Immature natural killer cell (primary cell): Measurements from ENCODE around the gene PRKAG2. TPM values are rescaled to one million over a fixed set of nuclear protein-coding genes. Genes with fewer than 3 reads are reported as not detected.

Experiments
- DNase-seq, 3 donors: peaks; one replicate each; pipeline ENCODE4 v3.0.0; 2022; ENCODE audit warnings: mixed read lengths in 1 of 3
- H3K27ac Mint-ChIP-seq, 6 donors: one replicate each; pipeline ENCODE4 v1.8.0; 2020; ENCODE audit warnings: mixed read lengths in 6 of 6, mild to moderate bottlenecking in 5 of 6, inconsistent platforms in 4 of 6, moderate library complexity in 3 of 6
- H3K27me3 Mint-ChIP-seq, 3 donors: one replicate each; pipeline ENCODE4 v1.8.0; 2020 to 2021; ENCODE audit warnings: low read depth in 3 of 3, mild to moderate bottlenecking in 3 of 3, mixed read lengths in 3 of 3, moderate library complexity in 3 of 3, inconsistent platforms in 1 of 3
- H3K36me3 Mint-ChIP-seq, 3 donors: one replicate each; pipeline ENCODE4 v1.8.0; 2020; ENCODE audit warnings: mixed read lengths in 3 of 3, inconsistent platforms in 2 of 3, mild to moderate bottlenecking in 2 of 3
- H3K4me1 Mint-ChIP-seq, 2 donors: one replicate each; pipeline ENCODE4 v1.8.0; 2020; ENCODE audit warnings: inconsistent platforms in 2 of 2, mild to moderate bottlenecking in 2 of 2, mixed read lengths in 2 of 2, moderate library complexity in 1 of 2
- H3K4me3 Mint-ChIP-seq, 5 donors: one replicate each; pipeline ENCODE4 v1.8.0; 2020; ENCODE audit warnings: mild to moderate bottlenecking in 5 of 5, mixed read lengths in 5 of 5, inconsistent platforms in 3 of 5, moderate library complexity in 3 of 5
- H3K9me3 Mint-ChIP-seq, 6 donors: one replicate each; pipeline ENCODE4 v1.8.0; 2020; ENCODE audit warnings: mild to moderate bottlenecking in 6 of 6, mixed read lengths in 6 of 6, inconsistent platforms in 4 of 6, moderate library complexity in 3 of 6
- polyA plus RNA-seq, 3 donors: library from polyadenylated mRNA; unstranded; fragments of 300-500 nt; fragmentation: Illumina TruSeq; gene quantifications; one replicate each; pipeline ENCODE4 v1.2.3, GENCODE V29; 2021

PRKAG2 gene
- polyA plus RNA-seq, 3 donors from 2014 or later: 14.7 to 22.5 (median 19.1) TPM

GRCh38 chr7:151767557-151767956 is 109.4 kb downstream of the PRKAG2 start:
- H3K4me1 Mint-ChIP-seq: peaks cover 32 to 39% of the 10 kb centered on the region in 2 donors
- peak overlapping the region in 4 of 6 donors; percentile 12 to 96 (median 86) for H3K27ac Mint-ChIP-seq
- H3K36me3 Mint-ChIP-seq: peaks cover 0 to 13% (median 3%) of the 10 kb centered on the region in 3 donors
- DNase-seq: no peak
- H3K9me3 Mint-ChIP-seq: no peaks in the 10 kb centered on the region
- H3K4me3 Mint-ChIP-seq: peak overlapping the region in 2 of 5 donors; percentile 18 to 33
- no peaks in the 10 kb centered on the region for H3K27me3 Mint-ChIP-seq

GRCh38 chr7:151764056-151764920 is 112.6 kb downstream of the PRKAG2 start:
- H3K36me3 Mint-ChIP-seq: peaks cover 0 to 10% (median 0%) of the 10 kb centered on the region in 3 donors
- H3K27ac Mint-ChIP-seq: no peak overlapping the region
- no peak overlapping the region for H3K4me3 Mint-ChIP-seq

GRCh38 chr7:151763420-151763984 is 113.4 kb downstream of the PRKAG2 start:
- peaks cover 0 to 3% (median 0%) of the 10 kb centered on the region in 3 donors for H3K27me3 Mint-ChIP-seq
- H3K27ac Mint-ChIP-seq: peak overlapping the region in 2 of 6 donors; percentile 12 to 21
- DNase-seq: no peak
- H3K36me3 Mint-ChIP-seq: peaks cover 0 to 10% (median 0%) of the 10 kb centered on the region in 3 donors
- H3K9me3 Mint-ChIP-seq: no peaks in the 10 kb centered on the region
- peaks cover 12% of the 10 kb centered on the region in 2 donors for H3K4me1 Mint-ChIP-seq
- no peak overlapping the region for H3K4me3 Mint-ChIP-seq

More at GRCh38 chr7:151764056-151764920, 112.6 kb downstream of the PRKAG2 start:
- no peak for DNase-seq
- Mint-ChIP-seq H3K9me3 (no peaks in the 10 kb centered on the region), H3K27me3 (peaks cover 0 to 1% (median 0%) of the 10 kb centered on the region in 3 donors), H3K4me1 (peaks cover 19% of the 10 kb centered on the region in 2 donors)

- H3K9me3 Mint-ChIP-seq: no peaks in the 10 kb centered on the region
- no peak for DNase-seq
- H3K36me3 Mint-ChIP-seq: peaks cover 0 to 10% (median 0%) of the 10 kb centered on the region in 3 donors
- peaks cover 4% of the 10 kb centered on the region in 2 donors for H3K4me1 Mint-ChIP-seq
- H3K27ac Mint-ChIP-seq: no peak overlapping the region
- peaks cover 0 to 3% (median 0%) of the 10 kb centered on the region in 3 donors for H3K27me3 Mint-ChIP-seq
- H3K4me3 Mint-ChIP-seq: no peak overlapping the region
Observed at GRCh38 chr7:151762583-151763245, 114.2 kb downstream of the PRKAG2 start.

GRCh38 chr7:151761957-151762356 is 115.0 kb downstream of the PRKAG2 start:
- no peaks in the 10 kb centered on the region for H3K9me3 Mint-ChIP-seq
- H3K27me3 Mint-ChIP-seq: peaks cover 0 to 3% (median 0%) of the 10 kb centered on the region in 3 donors
- H3K4me3 Mint-ChIP-seq: no peak overlapping the region
- no peak overlapping the region for H3K27ac Mint-ChIP-seq
- peaks cover 2 to 4% of the 10 kb centered on the region in 2 donors for H3K4me1 Mint-ChIP-seq
- peaks cover 0 to 10% (median 0%) of the 10 kb centered on the region in 3 donors for H3K36me3 Mint-ChIP-seq
- DNase-seq: no peak

- H3K4me3 Mint-ChIP-seq: no peak overlapping the region
- DNase-seq: no peak
- peaks cover 0 to 3% (median 0%) of the 10 kb centered on the region in 3 donors for H3K27me3 Mint-ChIP-seq
- peak overlapping the region in 1 of 6 donors; percentile 33 for H3K27ac Mint-ChIP-seq
- H3K36me3 Mint-ChIP-seq: peaks cover 0 to 9% (median 0%) of the 10 kb centered on the region in 3 donors
- H3K9me3 Mint-ChIP-seq: no peaks in the 10 kb centered on the region
- H3K4me1 Mint-ChIP-seq: peaks cover 8% of the 10 kb centered on the region in 2 donors
Observed at GRCh38 chr7:151761231-151761630, 115.7 kb downstream of the PRKAG2 start.

- no peaks in the 10 kb centered on the region for H3K9me3 Mint-ChIP-seq
- peaks cover 0 to 3% (median 0%) of the 10 kb centered on the region in 3 donors for H3K27me3 Mint-ChIP-seq
- no peak overlapping the region for H3K4me3 Mint-ChIP-seq
- peak; percentile 48 to 58 (median 53) for DNase-seq
- peak overlapping the region in 1 of 6 donors; percentile 45 for H3K27ac Mint-ChIP-seq
- H3K4me1 Mint-ChIP-seq: peaks cover 8 to 15% of the 10 kb centered on the region in 2 donors
- no peaks in the 10 kb centered on the region for H3K36me3 Mint-ChIP-seq
Observed at GRCh38 chr7:151759591-151760042, 117.3 kb downstream of the PRKAG2 start.

GRCh38 chr7:151758622-151759540 is 118.0 kb downstream of the PRKAG2 start:
- peaks cover 0 to 3% (median 0%) of the 10 kb centered on the region in 3 donors for H3K27me3 Mint-ChIP-seq
- H3K27ac Mint-ChIP-seq: peak overlapping the region in 1 of 6 donors; percentile 49
- no peak overlapping the region for H3K4me3 Mint-ChIP-seq
- peaks cover 8 to 15% of the 10 kb centered on the region in 2 donors for H3K4me1 Mint-ChIP-seq
- H3K36me3 Mint-ChIP-seq: no peaks in the 10 kb centered on the region
- no peak for DNase-seq
- H3K9me3 Mint-ChIP-seq: no peaks in the 10 kb centered on the region

- Mint-ChIP-seq H3K27me3 (peaks cover 0 to 3% (median 0%) of the 10 kb centered on the region in 3 donors), H3K36me3 (no peaks in the 10 kb centered on the region), H3K9me3 (no peaks in the 10 kb centered on the region), H3K4me3 (no peak overlapping the region), H3K27ac (peak overlapping the region in 1 of 6 donors; percentile 0), H3K4me1 (peaks cover 8 to 15% of the 10 kb centered on the region in 2 donors)
- DNase-seq: no peak
Observed at GRCh38 chr7:151757274-151757673, 119.6 kb downstream of the PRKAG2 start.

GRCh38 chr7:151756866-151757265 is 120.0 kb downstream of the PRKAG2 start:
- Mint-ChIP-seq H3K27me3 (peaks cover 0 to 3% (median 0%) of the 10 kb centered on the region in 3 donors), H3K4me3 (no peak overlapping the region), H3K4me1 (peaks cover 8 to 15% of the 10 kb centered on the region in 2 donors), H3K9me3 (no peaks in the 10 kb centered on the region), H3K36me3 (peaks cover 0 to 4% (median 3%) of the 10 kb centered on the region in 3 donors), H3K27ac (peak overlapping the region in 1 of 6 donors; percentile 24)
- no peak for DNase-seq

- Mint-ChIP-seq H3K4me3 (no peak overlapping the region), H3K27ac (peak overlapping the region in 2 of 6 donors; percentile 24 to 37), H3K4me1 (peaks cover 8 to 15% of the 10 kb centered on the region in 2 donors), H3K9me3 (no peaks in the 10 kb centered on the region), H3K27me3 (peaks cover 0 to 3% (median 0%) of the 10 kb centered on the region in 3 donors), H3K36me3 (peaks cover 0 to 7% (median 6%) of the 10 kb centered on the region in 3 donors)
- no peak for DNase-seq
Observed at GRCh38 chr7:151756076-151756731, 120.7 kb downstream of the PRKAG2 start.

GRCh38 chr7:151755131-151755801 is 121.6 kb downstream of the PRKAG2 start:
- Mint-ChIP-seq H3K27ac (no peak overlapping the region), H3K9me3 (no peaks in the 10 kb centered on the region), H3K27me3 (peaks cover 0 to 3% (median 0%) of the 10 kb centered on the region in 3 donors), H3K4me1 (peaks cover 8 to 16% of the 10 kb centered on the region in 2 donors), H3K4me3 (no peak overlapping the region), H3K36me3 (peaks cover 0 to 7% (median 6%) of the 10 kb centered on the region in 3 donors)
- DNase-seq: no peak
